HG02981 (cell line): ENCODE measurements around the gene TACC2.

Experiments
- ATAC-seq: cut with Tn5 transposase; IDR thresholded peaks from one replicate; pipeline ENCODE4 v1.9.1; 2021; ENCODE audit warnings: mild to moderate bottlenecking, moderate library complexity; ENCODE audit not compliant: unreplicated experiment

The TACC2 gene

DNA sequence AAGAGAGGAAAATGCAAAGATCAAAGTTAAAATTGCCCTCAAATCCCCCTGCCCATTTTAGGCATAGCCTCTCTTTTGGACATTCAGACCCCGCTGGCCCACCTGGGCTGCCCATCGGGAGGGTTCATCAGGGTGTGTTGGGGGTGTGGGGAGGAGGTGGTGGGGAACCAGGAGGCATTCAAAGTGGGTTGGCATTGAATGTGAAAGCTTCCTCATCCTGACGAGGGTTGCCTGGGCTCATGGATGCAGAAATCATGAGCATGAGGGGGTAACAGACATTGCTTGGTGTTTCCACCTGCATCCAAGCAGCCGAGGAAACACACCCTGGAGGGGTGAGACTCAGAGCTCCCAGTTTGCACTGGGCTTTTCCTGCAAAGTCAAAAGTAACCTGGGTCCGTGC, 302.8 kb downstream of the TACC2 start:
- no peak for ATAC-seq

DNA sequence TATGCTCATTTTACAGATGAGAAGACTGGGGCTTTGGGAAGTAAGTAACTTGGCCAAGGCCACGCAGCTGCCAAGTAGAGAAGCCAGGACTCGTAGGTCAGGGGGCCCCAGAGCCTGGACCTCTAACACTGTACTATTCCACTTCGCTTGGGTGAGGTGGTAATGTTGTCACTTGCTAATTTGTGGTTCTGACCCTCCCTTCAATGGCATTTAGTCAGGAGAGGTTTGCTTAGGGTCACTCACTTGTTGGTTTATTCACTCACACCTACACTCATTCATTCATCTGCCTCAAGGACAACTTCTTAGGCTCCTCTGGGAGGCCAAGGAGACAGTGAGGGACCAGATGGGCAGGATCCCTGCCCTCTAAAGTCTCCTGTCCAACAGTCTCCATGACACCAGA, 303.4 kb downstream of the TACC2 start:
- no peak for ATAC-seq

DNA sequence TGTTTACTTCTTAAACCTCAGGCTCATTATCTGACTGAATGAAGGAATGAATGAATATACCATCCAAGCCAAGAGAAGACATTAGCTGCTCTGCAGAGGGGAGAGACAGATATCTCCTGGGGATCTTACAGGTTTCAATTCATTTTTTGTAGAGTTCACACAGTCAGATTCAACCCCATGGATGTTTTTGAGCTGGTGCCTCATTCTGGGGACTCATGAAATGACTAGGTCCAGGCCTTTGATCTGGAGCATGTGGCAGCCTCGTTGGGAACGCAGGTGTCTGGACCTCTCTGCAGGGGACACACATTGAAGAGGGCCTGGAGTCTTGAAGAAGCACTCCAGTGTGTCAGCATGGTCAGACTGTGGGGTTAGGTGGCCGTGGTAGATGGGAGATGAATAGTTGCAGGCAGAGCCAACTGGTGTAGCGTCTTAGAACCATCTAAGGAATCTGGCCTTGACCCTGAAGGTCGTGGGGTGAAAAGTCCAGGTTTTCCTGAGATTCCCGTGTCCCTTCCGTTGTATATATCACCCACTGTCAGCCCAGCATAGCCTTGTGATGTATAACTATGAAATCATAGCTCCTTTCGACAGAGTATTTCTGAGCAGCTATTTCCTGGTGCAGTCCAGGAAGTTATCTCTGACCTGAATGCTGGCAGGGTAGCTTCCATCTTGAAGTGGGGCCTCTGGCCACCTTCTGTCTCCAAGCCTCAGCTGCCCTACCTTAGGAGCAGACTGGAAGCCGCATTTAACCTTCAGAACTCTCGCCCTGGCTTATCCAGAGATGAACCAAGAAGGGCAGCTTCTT, 304.4 kb downstream of the TACC2 start:
- no peak for ATAC-seq

DNA sequence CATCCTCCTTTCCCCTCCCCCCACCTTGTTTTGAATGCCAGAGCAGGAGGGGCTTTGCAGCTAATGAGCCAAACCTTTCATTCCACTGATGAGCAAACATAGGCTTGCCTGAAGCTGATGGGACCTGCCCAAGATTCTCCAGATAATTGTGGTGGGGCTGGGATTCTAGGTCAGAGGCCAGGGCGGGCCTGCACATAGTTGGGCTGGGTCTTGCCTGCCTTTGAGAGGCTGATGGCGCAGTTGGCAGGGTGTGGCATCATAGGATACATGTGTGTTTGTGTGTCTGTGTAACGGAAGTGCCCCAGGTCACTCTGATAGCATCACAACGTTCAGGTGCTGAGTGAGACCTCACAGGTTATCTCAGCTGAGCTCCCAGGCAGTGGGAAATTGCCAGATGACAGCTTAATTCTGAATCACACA, 305.0 kb downstream of the TACC2 start:
- ATAC-seq: no peak

DNA sequence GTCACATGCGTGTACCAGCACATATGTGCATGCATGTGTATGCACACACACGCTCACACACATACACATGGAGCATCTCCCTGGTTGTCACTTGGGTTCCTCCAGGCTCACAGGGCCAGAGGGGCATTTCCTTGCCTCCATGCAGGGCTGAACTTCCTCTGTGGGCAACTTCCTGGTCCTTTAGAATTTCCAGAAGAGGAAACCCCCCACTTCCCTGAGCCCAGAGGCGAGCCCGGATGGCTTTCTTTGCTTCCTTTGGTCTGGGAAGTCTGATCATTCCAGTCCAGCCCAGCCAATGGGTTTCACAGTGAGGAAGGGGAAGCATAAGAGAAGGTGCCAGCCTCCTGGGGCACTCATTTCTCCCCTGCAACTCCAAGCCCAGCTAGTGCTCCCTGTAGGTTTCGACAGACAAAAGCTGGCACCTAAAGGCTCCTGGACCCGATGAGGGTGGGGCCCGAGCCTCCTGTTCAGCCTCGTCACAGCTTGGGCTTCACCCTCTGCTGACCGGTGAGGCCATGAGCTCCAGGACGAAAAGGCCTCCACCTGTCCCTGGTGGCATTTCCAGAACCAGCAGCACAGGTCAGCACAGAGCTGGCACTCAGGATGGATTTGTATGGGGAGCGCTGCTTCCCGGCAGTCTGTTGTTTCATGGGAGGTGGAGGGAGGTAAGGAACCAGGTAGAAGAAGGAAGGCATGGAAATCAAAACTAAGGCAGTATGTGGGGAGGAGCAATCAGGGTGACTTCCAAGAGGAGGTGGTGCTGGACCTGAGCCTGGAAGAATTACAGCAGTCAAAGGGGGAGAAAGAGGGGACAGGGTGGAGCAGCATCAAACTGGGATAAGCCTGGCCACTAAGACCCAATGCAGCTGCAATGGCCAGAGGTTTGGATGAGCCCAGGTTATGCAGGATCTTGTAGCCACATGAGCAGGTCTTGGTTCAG, 305.8 kb downstream of the TACC2 start:
- ATAC-seq: no peak

DNA sequence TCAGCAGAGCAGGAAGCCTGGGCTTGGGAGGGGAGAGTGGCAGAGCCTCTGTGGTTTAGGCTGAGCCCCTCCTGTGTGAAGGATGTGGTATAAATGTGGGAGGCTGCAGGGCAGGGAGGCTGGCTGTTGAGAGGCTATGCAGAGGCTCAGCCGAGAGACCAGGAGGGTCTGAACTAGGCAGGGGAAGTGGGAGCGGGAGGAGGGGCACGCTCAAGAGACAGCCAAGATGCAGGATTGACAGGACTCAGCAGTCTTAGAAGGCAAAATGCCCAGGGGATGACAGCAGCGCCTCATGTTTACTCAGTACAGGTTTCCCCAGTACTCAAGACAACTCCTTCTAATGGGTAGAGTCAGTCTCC, 306.5 kb downstream of the TACC2 start:
- no peak for ATAC-seq

DNA sequence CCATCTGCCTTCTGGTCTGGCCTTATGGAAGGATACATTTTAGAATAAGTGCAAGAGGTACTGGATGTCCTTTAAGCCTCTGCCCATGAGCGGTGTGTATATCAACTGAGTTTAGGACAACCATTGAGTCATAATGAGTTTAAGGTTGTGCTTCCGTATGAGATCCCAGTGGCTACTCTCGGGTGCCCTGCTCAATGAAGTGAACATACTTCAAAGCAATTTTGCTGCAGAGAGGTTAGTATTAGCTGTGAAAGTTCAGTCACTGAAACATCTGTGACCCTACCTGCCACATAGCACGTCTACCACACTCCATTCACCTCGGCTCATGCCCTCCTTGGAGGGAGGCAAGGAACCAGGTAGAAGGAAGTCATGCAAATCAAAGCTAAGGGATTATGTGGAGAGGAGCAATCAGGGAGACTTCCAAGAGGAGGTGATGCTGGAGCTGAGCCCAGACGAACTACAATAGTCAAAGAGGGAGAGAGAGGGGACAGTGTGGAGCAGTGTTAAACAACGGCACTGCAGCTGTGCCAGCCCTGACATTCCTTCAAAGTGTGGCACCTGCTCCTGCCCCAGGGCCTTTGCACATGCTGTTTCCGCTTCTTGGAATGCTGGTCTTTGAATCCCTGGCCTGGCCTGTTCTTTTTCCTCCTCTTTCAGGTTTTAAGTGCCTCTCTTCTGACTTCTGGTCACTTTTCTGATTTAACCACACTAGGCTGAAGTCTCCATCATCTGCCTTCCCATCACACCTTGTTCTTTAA, 307.6 kb downstream of the TACC2 start:
- ATAC-seq: no peak

DNA sequence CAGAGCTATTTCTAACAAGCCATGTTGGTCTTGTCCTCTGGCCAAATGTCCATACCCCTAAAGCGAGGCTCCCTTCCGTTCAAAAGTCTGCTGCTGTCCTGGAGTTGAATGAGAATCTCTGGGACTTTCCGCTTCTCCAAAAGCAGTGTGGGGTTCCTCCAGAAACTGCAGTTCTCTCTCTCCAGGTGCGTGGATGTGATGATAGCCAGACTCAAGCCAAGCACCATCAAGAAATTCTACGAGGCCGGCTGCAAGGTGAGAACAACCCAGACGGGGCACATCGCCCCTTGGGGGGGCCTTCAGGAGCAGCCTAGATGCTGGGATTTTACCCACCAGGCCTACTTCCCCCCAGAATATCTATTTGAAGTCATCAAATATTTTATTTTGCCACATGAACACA, 308.6 kb downstream of the TACC2 start:
- ATAC-seq: no peak

DNA sequence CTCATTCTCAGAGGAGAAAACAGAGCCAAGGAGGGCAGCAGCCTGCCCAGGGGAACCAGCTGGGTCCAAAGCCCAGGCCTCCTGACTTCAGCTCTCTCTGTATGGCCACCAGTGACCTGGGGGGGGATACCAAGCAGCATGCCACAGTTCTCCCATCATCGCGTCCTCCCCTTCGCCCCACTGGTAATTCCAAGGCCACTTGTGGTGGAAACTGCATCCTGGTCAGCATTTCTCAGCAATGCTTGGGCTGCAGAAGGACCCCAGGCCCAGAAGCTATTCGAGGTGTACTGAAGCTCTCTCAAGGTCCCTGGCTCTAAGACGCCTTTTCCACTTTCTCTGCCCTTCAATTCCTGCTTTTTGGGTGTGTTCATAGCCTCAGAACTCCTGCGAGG, 309.2 kb downstream of the TACC2 start:
- ATAC-seq: no peak

DNA sequence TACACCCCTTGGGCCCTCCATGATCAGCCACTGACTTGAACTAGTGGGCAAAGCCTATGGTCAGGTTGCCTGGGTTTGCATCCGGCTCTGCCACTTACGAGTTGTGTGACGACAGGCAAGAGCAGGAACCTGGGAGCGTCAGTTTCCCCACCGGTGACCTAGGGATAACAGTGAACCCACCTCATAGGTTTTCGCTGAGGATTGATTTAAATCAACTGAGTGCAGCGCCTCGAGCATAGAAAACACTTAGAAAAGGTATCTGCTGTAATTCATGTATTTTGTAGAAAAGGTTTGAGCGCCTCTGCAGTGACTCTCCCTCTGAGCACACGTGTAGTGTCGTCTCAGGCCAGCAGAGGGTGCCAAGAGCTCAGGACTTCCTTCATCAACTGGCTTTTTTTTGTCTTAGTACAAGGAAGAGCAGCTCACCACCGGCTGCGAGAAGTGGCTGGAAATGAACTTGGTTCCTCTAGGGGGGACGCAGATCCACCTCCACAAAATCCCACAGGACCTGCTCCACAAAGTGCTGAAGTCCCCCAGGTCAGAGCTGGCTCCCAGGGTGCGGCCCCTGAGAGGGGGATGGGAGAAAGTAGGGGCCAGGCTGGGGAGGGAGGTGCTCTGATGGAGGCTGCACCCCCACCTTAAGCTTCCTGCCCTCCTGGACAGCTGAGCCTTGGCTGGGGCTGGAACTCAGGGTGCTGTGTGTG, 309.8 kb downstream of the TACC2 start:
- peak; percentile 70 for ATAC-seq

DNA sequence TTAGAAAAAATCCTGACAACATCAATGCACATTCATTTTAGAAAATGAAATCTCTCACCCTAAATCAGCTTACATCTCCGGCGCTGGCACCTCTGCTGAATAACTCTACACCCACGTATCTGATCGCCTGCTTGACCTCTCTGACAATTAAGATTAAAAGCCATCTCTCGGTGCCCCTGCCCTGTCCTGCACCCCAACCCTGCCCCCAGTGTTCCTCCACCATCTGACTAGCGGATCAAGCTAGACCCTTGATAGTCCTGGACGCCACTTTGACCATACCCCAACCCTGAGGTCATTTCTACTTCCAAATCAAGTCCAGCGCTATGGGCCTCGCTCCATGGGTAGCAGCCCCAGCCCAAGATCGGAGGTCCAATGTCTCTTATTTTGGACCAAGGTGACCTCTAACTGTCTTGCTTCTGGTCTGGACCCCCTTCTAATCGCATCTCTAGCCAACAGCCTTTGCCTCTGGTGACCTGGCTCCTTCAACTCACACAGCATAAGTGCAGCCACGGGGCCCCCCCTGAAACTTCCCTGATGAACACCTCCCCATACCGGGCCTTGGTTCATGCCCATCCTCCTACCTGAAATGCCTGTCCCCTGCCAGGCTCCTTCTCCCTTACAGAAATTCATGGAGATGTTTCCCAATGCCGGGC, 310.6 kb downstream of the TACC2 start:
- no peak for ATAC-seq

DNA sequence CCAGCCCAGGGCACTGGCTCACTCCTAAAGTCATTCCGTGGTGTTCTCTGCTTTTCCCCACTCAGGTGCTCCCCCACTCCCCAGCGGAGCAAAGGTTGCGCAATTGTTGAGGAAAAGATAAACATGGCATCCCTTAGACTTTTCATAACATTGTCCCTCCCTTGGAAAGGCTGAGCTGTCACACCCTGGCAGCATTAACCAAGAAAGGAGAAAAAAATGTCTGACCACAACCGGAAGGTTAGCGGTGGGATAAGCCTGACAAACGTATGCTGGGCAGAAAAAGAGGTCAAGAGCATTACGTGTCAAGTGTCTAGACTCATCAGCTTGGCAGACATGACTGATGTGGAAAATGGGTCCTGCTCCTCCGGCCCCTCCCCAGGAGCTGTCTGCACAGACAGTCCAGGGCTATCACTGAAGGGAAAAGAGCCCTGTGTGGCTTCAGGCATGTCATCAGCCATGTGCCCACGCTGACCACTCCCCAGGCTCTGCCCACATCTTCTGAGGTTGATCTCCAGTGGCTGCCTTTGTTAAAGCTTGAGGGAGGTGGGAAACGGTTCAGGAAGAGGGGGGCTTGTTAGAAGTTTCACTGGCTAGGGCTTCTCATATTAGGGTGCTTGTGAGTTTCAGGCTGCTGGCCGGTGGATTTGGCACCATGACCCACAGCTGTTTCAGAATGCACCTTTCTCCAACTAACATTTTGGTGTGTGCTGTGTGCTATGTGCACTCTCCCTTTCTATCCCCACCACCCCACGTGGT, 312.3 kb downstream of the TACC2 start:
- ATAC-seq: no peak

DNA sequence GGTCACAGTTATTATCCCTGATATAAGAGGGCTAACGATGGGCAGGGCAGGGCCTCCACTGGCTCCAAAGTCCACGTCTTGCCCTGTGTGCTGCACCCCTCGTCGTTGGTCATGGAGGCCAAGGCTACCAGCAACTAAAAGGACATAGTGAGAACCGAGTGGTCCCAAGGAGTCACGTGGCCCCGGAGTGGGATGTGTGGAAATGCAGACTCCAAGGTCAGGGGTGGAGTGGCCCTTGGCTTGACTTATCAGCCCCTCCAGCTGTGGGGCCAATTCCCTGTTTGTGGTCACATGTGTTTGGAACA, 312.8 kb downstream of the TACC2 start:
- no peak for ATAC-seq

DNA sequence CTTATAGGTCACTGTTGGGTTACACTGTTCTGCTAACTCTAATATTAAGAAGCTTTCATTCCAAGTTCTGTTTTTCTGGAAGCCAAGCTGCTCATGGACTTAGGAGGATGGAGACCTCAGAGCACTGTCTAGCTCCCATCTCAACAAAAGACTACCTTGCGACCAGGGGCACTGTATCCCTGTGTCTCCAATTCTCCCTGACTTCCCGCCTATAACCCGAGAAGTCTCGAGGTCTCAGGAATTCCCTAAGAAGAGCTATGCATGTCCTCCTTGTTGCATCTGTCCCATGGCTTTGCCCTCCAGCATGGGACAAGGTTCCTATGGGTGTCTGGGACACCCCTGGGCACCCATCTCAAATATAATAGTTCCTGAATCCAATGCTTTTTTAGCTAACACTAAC, 313.4 kb downstream of the TACC2 start:
- ATAC-seq: no peak

DNA sequence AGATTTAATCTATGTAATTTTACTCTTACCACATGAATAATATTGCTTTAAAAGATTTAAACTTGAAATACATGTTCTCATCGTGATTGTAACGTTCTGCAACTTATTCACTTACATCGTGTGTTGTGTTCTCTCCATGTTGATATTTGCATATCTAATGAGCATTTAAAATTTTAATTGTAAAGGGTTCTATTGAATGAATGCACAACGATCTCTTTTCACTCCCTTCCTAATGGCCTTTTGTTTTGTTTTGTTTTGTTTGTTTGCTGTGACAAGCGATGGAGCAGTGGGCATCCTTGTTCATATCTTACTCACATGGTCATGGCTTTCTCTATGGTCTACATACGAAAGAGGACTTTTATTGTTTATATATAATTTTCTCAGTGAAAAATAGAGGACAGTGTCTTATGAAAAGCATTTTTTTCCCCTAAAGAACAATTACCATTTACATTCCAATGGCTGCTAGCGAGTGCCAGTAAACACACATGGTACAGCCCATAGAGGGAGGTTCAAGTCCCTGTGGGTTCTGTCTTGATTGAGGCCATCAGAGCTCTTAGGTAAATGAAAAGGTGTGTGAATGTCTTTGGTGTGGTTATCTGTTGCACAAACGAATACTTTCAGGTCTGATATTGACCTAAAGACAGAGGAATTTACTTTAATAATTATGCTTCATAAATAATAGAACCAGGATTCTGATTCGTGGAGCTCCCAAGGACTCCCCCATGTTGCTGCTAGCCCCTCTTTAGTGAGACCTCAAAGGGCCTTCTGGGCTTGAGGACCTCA, 314.5 kb downstream of the TACC2 start:
- ATAC-seq: no peak
